K562 (cell line): ENCODE measurements around the gene OR2L5.

Source experiments
- CBX8 ChIP-seq: fragments of 200-600 bp; sonication (generic); IDR thresholded peaks from 2 replicates; pipeline ENCODE4 v1.6.1; 2012; ENCODE audit warnings: borderline replicate concordance, mixed run types, low read depth, mild to moderate bottlenecking, moderate library complexity, mixed read lengths, low read length, control low read depth, inconsistent platforms; ENCODE audit not compliant: poor library complexity, severe bottlenecking; ENCODE audit errors: extremely low read depth
- EP300 ChIP-seq: IDR thresholded peaks from 2 replicates; pipeline ENCODE4 v1.6.1; 2012; ENCODE audit warnings: low read length, improper control_type of control experiment
- EZH2 ChIP-seq: IDR thresholded peaks from 2 replicates; pipeline ENCODE4 v1.6.1; 2012; ENCODE audit warnings: low read depth, mild to moderate bottlenecking, inconsistent platforms, low read length, borderline replicate concordance
- MAFK ChIP-seq: IDR thresholded peaks from 2 replicates; pipeline ENCODE4 v1.6.1; 2011; ENCODE audit warnings: low read length, improper control_type of control experiment
- NRF1 ChIP-seq, 2 experiments: fragments of 450-650 bp; IDR thresholded peaks in 1 of 2; conservative IDR thresholded peaks in 1 of 2; 2 replicates each; pipeline ENCODE4 v1.6.1; 2014; ENCODE audit warnings: mild to moderate bottlenecking in 2 of 2
- TF ChIP-seq, protein P1 (sequence below), 3 experiments: IDR thresholded peaks in 2 of 3; conservative IDR thresholded peaks in 1 of 3; 2 replicates each; pipeline ENCODE4 v1.5.1; 2011 to 2012; ENCODE audit warnings: low read length in 3 of 3, mild to moderate bottlenecking in 3 of 3, control low read depth in 2 of 3, improper control_type of control experiment in 1 of 3, inconsistent platforms in 1 of 3, low read depth in 1 of 3, mixed read lengths in 1 of 3, moderate library complexity in 1 of 3; ENCODE audit not compliant: insufficient read depth in 2 of 3
- TF ChIP-seq, protein P2 (sequence below): fragments of 450-650 bp; IDR thresholded peaks from 2 replicates; pipeline ENCODE4 v1.6.1; 2016; ENCODE audit warnings: low read depth

- TF ChIP-seq EZH2 (no peak), NRF1 (conservative IDR thresholded peaks at IDR 0.05 in 1 of 2, IDR thresholded peaks at IDR 0.05 in 1 of 2) (no peak), EP300 (no peak), CBX8 (no peak), MAFK (no peak)
- TF ChIP-seq, protein P1, sequence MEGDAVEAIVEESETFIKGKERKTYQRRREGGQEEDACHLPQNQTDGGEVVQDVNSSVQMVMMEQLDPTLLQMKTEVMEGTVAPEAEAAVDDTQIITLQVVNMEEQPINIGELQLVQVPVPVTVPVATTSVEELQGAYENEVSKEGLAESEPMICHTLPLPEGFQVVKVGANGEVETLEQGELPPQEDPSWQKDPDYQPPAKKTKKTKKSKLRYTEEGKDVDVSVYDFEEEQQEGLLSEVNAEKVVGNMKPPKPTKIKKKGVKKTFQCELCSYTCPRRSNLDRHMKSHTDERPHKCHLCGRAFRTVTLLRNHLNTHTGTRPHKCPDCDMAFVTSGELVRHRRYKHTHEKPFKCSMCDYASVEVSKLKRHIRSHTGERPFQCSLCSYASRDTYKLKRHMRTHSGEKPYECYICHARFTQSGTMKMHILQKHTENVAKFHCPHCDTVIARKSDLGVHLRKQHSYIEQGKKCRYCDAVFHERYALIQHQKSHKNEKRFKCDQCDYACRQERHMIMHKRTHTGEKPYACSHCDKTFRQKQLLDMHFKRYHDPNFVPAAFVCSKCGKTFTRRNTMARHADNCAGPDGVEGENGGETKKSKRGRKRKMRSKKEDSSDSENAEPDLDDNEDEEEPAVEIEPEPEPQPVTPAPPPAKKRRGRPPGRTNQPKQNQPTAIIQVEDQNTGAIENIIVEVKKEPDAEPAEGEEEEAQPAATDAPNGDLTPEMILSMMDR (IDR thresholded peaks at IDR 0.05 in 2 of 3, conservative IDR thresholded peaks at IDR 0.05 in 1 of 3; ENCODE audit: insufficient read depth in 2 of 3, low read depth in 1 of 3, low read length in 3 of 3), result no peak
- TF ChIP-seq, protein P2, sequence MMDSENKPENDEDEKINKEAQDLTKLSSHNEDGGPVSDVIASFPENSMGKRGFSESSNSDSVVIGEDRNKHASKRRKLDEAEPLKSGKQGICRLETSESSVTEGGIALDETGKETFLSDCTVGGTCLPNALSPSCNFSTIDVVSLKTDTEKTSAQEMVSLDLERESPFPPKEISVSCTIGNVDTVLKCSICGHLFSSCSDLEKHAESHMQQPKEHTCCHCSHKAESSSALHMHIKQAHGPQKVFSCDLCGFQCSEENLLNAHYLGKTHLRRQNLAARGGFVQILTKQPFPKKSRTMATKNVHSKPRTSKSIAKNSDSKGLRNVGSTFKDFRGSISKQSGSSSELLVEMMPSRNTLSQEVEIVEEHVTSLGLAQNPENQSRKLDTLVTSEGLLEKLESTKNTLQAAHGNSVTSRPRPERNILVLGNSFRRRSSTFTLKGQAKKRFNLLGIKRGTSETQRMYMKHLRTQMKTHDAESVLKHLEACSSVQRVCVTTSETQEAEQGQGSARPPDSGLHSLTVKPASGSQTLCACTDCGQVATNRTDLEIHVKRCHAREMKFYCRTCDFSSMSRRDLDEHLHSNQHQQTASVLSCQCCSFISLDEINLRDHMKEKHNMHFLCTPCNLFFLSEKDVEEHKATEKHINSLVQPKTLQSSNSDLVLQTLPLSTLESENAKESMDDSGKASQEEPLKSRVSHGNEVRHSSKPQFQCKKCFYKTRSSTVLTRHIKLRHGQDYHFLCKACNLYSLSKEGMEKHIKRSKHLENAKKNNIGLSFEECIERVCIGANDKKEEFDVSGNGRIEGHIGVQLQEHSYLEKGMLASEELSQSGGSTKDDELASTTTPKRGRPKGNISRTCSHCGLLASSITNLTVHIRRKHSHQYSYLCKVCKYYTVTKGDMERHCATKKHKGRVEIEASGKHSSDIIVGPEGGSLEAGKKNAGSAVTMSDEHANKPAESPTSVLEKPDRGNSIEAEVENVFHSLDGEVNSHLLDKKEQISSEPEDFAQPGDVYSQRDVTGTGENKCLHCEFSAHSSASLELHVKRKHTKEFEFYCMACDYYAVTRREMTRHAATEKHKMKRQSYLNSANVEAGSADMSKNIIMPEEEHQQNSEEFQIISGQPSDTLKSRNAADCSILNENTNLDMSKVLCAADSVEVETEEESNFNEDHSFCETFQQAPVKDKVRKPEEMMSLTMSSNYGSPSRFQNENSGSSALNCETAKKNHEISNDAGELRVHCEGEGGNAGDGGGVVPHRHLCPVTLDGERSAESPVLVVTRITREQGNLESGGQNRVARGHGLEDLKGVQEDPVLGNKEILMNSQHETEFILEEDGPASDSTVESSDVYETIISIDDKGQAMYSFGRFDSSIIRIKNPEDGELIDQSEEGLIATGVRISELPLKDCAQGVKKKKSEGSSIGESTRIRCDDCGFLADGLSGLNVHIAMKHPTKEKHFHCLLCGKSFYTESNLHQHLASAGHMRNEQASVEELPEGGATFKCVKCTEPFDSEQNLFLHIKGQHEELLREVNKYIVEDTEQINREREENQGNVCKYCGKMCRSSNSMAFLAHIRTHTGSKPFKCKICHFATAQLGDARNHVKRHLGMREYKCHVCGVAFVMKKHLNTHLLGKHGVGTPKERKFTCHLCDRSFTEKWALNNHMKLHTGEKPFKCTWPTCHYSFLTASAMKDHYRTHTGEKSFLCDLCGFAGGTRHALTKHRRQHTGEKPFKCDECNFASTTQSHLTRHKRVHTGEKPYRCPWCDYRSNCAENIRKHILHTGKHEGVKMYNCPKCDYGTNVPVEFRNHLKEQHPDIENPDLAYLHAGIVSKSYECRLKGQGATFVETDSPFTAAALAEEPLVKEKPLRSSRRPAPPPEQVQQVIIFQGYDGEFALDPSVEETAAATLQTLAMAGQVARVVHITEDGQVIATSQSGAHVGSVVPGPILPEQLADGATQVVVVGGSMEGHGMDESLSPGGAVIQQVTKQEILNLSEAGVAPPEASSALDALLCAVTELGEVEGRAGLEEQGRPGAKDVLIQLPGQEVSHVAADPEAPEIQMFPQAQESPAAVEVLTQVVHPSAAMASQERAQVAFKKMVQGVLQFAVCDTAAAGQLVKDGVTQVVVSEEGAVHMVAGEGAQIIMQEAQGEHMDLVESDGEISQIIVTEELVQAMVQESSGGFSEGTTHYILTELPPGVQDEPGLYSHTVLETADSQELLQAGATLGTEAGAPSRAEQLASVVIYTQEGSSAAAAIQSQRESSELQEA, result no peak
Measured at GRCh38 chr1:248029770-248030169, 16.3 kb downstream of the OR2L5 start, which contains the start of gene OR2L2.
